ENCODE results near the gene TAC3.

Gene TAC3

GRCh38 chr12:56999456-56999855 is 16.9 kb downstream of the TAC3 start:
- TF ChIP-seq GATA2 (IDR thresholded peaks at IDR 0.05; ENCODE audit: low read depth, low read length) (no peak), GATA3 (IDR thresholded peaks at IDR 0.05; ENCODE audit: low read depth, low read length) (no peak)

GRCh38 chr12:56998981-56999380 is 17.3 kb downstream of the TAC3 start:
- TF ChIP-seq GATA3 (IDR thresholded peaks at IDR 0.05; ENCODE audit: low read depth, low read length) (no peak), GATA2 (IDR thresholded peaks at IDR 0.05; ENCODE audit: low read depth, low read length) (no peak)

- TF ChIP-seq GATA3 (IDR thresholded peaks at IDR 0.05; ENCODE audit: low read depth, low read length) (no peak), GATA2 (IDR thresholded peaks at IDR 0.05; ENCODE audit: low read depth, low read length) (no peak)
Observed at GRCh38 chr12:56998316-56998715, 18.0 kb downstream of the TAC3 start.

GRCh38 chr12:56996793-56997545 is 19.4 kb downstream of the TAC3 start:
- TF ChIP-seq GATA3 (IDR thresholded peaks at IDR 0.05; ENCODE audit: low read depth, low read length), result no peak
- no peak for TF ChIP-seq GATA2 (IDR thresholded peaks at IDR 0.05; ENCODE audit: low read depth, low read length)

- TF ChIP-seq GATA2 (IDR thresholded peaks at IDR 0.05; ENCODE audit: low read depth, low read length) (no peak), GATA3 (IDR thresholded peaks at IDR 0.05; ENCODE audit: low read depth, low read length) (no peak)
Observed at GRCh38 chr12:56995930-56996496, 20.3 kb downstream of the TAC3 start.

- TF ChIP-seq GATA3 (IDR thresholded peaks at IDR 0.05; ENCODE audit: low read depth, low read length), result no peak
- TF ChIP-seq GATA2 (IDR thresholded peaks at IDR 0.05; ENCODE audit: low read depth, low read length), result no peak
Observed at GRCh38 chr12:56995201-56995929, 21.0 kb downstream of the TAC3 start.

GRCh38 chr12:56994231-56994746 is 22.0 kb downstream of the TAC3 start:
- TF ChIP-seq GATA2 (IDR thresholded peaks at IDR 0.05; ENCODE audit: low read depth, low read length) (no peak), GATA3 (IDR thresholded peaks at IDR 0.05; ENCODE audit: low read depth, low read length) (no peak)

GRCh38 chr12:56993346-56993745 is 23.0 kb downstream of the TAC3 start:
- no peak for TF ChIP-seq GATA2 (IDR thresholded peaks at IDR 0.05; ENCODE audit: low read depth, low read length)
- TF ChIP-seq GATA3 (IDR thresholded peaks at IDR 0.05; ENCODE audit: low read depth, low read length), result no peak

- TF ChIP-seq GATA3 (IDR thresholded peaks at IDR 0.05; ENCODE audit: low read depth, low read length), result no peak
- TF ChIP-seq GATA2 (IDR thresholded peaks at IDR 0.05; ENCODE audit: low read depth, low read length), result no peak
Observed at GRCh38 chr12:56991319-56992246, 24.7 kb downstream of the TAC3 start.

GRCh38 chr12:56990648-56991318 is 25.5 kb downstream of the TAC3 start:
- TF ChIP-seq GATA2 (IDR thresholded peaks at IDR 0.05; ENCODE audit: low read depth, low read length), result no peak
- TF ChIP-seq GATA3 (IDR thresholded peaks at IDR 0.05; ENCODE audit: low read depth, low read length), result no peak

GRCh38 chr12:56989861-56990610 is 26.3 kb downstream of the TAC3 start:
- TF ChIP-seq GATA3 (IDR thresholded peaks at IDR 0.05; ENCODE audit: low read depth, low read length), result no peak

- TF ChIP-seq GATA2 (IDR thresholded peaks at IDR 0.05; ENCODE audit: low read depth, low read length) (no peak), GATA3 (IDR thresholded peaks at IDR 0.05; ENCODE audit: low read depth, low read length) (no peak)
Observed at GRCh38 chr12:56988207-56988739, 28.1 kb downstream of the TAC3 start.

Data from SH-SY5Y (cell line).